GM19463 (cell line): ENCODE results near the gene HSBP1L1.

Experiments
- ATAC-seq: cut with Tn5 transposase; IDR thresholded peaks from one replicate; pipeline ENCODE4 v1.9.1; 2021; ENCODE audit warnings: mild to moderate bottlenecking, moderate library complexity; ENCODE audit not compliant: unreplicated experiment

HSBP1L1 gene

DNA sequence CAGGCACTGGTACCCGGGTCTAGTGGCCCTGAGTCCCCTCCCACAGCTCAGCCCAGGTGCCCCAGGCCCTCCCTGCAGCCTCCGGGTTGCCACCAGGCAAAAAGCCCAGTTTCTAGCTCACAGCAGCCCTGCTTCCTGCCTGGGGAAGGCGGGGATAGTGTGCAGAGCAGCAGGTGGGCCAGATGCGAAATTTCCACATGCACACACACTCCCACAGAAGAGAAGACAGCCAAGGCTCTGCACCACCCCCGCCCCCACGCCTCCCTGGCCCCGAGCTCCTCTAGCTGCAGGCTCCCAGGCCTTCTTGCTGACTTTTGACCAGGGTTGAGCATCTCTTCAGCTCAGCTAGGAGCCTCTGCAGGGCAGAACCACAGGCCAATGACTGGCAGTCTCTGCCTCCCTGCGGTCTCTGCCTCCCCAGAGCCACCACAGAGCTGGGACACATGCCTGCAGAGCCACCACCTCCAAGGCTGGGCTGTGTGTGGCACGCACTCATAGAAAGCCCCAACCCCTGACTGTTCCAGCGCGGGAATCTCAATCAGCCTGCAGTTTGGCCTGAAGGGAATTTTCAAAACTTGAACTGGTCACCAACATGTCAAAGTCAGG lies 20.2 kb upstream of the HSBP1L1 start:
- ATAC-seq: no peak

DNA sequence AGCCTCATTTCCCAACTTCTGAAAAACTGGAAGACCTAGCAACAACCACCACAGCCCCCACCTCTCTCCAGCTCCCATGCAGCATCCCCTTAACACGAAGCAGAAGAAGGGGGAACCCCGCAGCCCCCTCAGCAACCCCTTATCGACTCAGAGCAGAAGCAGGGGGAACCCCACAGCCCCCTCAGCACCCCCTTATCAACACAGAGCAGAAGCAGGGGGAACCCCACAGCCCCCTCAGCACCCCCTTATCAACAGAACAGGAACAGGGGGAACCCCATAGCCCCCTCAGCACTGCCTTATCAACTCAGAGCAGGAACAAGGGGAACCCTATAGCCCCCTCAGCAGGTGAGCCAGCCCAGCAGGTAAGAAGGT lies 19.7 kb upstream of the HSBP1L1 start:
- no peak for ATAC-seq

DNA sequence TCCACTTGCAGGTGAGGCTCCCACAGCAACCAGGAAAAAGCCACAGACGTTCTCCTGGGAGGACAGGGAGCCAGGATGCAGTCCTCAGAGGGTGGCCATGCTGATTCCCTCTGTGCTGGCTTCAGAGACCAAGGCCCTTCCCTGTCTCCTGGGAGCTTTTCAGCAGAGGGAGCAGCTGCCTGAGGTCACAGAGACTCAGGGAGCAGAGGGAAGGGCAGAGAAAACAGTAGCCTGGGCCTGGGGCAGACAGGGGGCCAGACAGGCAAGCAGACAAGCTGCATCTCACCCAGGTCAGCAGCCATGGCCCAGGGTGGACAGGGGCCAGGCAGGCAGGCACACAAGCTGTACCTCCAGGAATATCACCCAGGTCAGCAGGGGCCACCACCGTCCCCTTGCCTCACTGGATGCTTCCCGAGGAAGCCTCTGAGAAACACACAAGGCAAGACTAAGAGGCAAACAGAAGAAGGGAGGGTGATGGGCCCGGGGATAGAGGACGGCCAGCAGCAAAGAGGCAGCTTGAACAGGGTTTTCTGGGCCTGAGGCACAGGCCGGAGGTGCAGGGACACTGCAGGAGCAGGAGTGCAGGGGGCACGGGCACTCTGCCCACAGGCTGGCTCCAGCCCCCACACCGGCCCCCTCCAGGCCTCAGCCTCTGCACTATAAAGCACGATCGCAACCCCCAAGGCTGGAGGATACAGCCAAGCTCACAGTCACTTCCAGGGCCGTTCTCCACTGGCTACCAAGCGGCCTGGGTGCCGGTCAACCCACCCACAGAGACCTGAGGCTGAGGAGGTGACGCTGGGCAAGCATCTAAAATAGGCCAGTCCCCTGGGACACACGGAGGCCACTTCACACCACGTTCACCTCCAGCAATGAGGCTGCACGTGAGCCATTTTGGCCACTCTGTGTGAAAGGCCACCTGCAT lies 19.1 kb upstream of the HSBP1L1 start:
- ATAC-seq: no peak

DNA sequence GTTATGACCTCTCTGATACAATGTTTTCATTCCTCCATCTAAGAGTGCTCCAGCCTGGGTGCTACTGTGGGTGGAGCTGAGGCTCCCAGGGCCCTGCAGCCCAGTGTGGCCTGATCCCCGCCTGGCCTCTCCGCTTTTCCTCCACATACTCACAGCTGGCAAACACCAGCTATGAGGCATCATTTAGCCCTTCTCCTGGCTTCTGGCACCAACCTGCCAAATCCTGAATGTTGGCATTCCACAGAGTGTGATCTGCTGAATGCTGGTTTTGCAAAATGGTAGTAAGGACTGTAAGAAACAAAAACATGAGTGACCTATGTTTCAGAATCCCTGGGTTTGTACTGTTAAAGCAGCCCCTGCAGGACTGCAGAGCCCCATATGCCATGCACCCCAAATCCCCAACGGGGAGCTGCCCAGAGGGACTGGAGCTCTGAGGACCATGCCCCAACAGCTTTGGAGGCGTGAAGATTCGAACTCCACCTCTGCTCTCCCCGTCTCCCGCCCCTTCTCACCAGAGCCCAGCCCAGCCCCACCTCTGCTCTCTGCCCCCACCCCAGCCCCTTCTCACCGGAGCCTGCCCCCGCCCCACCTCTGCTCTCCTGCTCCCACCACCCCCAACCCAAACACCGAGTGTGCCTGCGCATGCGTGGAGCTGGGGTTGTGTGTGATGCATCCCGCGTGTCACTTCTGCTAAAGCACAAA lies 17.2 kb upstream of the HSBP1L1 start:
- no peak for ATAC-seq

DNA sequence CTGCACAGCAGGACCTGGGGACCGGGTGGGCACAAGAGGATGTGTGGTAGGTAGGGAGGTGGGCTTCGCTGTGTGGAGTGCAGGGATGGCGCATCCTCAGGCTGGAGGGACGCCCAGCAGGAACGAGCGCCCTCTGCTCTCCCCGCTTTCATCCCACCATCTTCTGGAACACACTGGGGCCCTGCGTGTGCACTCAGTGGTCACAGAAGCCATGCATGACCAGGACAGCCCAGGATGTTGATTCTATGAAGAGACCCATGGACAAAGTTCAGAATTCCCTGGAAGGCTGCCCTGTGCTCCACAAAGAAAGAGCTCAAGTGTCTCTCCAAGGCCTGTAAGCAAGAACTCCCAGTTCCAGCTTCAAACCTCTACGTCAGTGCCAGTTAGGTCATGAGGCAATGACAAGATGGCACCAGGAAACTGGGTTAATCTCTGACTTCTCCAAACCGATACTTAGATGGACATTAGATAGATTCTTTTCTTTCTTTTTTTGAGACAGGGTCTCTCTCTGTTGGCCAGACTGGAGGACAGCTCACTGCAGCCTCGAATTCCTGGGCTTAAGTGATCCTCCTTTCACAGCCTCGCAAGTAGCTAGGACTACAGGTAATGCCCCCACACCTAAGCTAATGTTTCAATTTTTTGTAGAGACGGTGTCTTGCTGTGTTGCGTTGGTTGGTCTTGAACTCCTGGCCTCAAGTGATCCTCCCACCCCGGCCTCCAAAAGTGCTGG lies 16.4 kb upstream of the HSBP1L1 start:
- ATAC-seq: no peak

DNA sequence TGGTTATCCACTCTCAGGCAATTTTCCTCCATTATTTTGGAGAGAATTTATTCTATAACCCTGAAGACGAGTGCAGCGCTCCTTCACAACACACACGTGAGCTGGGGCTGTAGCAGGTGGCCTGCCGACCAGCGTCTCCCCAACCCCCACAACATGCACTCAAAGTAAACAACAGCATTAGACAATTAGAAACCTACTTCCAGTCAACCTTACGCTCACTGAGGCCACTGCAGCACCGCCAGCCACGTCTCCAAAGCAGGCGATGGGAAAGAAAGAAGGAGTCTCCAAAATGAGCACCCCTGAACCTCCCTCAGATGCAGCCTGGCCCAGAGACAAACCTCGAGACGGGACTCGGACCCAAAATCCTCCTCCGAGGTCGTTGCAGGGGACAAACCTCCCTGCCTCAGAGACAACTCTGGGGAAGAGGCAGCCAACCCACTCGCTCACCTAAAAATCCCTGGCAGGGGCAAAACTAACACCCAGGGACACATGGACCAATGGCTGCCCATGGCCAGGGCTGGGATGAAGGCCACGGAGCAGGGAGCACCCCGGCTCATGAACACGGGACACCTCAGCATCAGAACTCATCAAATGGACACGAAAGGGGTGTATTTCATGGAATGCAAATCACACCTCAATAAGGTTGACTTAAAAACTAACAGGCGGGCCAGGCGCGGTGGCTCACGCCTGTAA lies 15.6 kb upstream of the HSBP1L1 start:
- no peak for ATAC-seq

DNA sequence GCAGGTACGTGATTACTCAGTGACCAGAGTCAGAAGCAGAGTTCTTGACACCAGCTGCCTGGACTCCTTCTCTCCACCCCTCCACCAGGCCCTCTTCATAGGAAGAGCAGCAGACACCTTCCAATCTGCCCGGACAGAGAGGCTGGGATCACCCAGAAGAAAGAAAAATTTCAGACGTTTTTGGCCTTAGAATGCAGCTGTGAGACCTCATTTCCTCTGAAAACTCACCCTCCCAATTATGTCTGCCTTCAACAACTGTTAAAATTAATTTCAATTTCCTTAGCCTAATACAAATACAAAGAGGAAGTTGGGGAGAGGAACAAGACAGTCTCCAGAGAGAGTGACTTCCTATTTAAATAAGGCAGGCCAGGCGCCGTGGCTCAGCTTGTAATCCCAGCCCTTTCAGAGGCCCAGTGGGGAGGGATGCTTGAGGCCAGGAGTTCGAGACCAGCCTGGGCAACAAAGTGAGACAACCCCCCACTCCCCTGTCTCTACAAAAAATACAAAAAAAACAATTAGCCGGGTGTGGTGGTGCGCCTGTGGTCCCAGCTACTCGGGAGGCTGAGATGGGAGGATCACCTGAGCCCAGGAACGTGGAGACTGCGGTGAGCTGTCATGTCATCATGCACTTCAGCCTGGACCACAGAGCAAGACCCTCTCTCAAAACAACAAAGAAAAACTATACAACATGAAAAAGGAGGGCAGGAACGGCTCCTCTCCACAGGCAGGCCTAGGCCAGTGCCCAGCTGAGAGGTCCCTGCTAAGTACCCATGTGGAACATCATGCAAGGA lies 14.6 kb upstream of the HSBP1L1 start:
- no peak for ATAC-seq

DNA sequence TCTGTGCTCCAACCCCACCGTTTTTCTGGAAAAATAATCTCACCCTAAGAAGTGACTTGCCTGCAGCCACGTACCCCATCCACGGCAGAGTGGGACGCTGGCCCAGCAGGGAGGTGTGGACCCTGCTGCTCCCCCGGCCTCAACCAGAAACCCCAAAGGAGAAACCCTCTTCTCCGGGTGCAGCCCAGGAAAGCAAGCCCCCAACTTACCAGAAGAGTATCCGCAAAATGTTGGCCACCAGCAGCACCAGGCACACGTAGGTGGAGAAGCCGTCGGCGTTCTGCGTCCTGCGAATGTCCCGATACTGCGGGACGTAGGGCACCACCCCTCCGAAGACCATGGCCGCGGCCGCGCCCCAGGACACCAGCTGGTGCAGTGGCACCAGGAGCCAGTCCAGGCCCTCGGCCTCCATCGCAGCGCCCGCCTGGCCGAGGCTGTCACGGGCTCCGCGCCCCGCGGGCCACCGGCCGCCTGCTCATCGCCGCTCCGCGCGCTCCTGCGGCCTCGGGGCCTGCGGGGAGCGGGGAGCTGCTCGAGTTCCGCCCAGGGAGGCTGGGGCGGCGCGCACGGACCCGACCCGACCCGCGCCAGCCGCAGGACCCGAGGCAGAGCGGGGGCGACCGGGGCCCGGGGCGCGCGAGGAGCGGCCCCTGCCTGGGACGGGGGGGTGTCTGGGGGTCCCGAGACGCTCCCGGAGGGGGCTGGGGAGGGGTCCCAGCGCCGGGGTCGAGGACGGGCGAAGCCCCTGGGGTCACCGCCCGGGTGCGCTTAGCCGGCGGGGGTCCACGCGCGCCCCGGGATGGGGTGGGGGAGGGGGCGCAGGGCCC lies 13.7 kb upstream of the HSBP1L1 start:
- peak; percentile 21 for ATAC-seq

DNA sequence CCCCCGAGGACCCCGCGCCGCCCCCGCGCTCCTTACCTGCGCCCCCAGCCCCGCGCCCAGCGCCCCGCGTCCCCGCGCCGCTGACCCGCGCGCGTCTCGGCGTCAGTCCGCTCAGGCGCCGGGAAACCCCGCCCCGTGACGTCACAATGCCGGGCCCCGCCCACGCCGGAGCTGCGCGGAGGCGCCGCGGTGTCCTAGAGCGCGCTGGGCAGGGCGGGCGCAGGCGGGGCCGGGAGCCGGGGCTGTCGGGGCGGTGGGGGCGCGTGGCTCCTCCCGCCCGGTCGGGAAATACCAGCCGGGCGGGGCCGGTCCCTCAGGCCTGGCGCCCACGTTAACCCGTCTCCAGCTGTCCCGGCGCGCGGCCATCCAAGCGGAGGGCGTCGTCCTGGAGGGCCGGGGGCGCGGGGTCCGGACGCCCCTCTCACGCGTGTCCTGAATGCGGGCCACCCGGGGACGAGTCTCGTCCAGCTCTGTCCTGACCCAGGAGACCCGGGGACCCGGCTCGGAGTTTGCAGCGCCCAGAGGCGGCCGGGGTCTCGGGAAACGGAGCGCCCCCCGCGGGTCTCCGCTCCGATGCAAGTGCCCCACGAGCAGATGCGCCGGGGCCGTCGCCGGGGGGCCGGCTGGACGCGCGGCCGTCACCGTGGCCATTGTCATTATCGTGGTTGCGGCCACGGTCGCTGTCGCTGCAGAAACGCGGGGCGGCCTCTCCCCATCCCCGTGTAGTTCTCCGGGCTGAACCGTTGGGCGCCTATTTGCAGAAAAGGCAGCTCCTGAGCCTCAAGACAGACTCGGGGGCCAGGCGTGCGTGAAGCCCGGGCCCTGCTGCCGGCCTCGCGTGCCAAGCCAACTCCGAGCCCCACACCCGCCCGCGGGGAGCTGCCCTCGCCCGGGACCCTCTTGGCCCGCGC lies 12.6 kb upstream of the HSBP1L1 start, which contains the start of gene SLC66A2:
SLC66A2 (minus strand) TSS at position 109 of the 911 bp plus-strand sequence. CDS start 727 bp downstream, outside the sequence.
- ATAC-seq: peak; percentile 84

DNA sequence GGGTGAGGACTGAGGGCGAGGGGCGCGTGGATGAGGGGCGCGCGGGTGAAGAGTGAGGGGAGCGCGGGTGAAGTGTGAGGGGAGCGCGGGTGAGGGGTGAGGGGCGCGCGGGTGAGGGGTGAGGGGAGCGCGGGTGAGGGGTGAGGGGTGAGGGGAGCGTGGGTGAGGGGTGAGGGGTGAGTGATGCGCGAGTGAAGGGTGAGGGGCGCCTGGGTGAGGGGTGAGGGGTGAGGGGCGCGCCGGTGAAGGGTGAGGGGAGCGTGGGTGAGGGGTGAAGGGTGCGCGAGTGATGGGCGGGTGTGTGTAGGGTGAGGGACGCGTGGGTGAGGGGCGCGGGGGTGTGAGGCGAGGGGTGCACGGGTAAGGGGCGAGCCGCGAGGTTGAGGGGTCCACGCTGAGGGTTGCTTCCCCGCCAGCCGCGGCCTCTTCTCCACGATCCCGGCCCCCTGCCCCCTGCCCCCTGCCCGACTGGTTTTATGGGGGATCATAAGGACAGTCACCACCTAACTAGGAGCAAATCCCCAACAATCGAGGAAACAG lies 11.9 kb upstream of the HSBP1L1 start:
- no peak for ATAC-seq

DNA sequence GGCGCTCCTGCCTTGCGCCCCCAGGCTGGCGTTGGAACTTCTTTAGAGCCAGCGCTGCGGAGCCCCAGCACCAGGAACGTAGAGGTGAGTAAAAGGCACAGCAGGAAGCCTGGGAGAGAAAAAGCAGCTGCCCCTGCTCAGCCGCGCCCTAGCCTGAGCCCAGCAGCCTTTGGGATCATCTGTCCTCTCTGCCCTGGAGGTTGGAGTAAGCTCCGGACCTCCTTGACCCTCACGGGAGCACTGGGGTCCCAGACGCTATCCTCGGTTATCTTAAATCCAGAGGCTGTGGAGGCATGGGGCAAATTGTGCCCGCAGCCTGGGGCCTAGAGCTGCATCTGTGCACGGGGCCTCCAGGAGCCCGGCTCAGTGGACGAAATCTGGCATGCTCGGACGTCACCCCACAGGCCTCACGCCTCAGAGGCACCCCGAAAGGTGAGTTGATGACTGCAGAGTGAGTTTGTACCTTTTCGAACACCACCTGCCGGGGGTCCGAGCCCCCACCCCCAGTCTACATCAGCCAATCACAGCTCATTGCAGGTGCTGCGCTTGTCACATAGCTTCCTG lies 11.4 kb upstream of the HSBP1L1 start:
- no peak for ATAC-seq

DNA sequence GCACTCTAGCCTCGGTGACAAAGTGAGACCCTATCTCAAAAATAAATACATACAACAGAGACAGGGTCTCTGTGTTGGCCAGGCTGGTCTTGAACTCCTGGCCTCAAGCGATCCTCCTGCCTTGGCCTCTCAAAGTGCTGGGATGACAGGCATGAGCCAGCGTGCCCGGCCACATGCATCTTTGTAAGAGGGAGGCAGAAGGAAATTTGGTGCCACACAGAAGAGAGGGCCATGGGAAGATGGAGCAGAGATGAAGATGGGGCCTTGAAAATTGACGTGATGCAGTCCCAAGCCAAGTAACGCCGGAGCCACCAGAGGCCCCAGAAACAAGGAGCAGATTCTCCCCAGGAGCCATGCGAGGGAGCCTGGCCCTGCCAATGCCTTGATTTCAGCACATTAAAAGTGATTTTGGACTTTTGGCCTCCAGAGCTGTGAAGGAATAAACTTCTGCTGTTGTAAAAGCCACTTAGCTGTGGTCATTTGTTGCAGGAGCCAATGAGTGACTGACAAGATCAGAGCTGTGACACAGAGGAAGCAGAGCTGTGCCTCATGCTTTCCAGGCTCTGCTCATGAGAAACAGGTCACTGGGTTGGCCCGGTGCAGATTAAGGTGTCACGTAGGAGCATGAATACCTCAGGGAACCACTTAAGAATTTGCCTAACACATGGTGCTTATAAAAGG lies 10.3 kb upstream of the HSBP1L1 start:
- no peak for ATAC-seq

DNA sequence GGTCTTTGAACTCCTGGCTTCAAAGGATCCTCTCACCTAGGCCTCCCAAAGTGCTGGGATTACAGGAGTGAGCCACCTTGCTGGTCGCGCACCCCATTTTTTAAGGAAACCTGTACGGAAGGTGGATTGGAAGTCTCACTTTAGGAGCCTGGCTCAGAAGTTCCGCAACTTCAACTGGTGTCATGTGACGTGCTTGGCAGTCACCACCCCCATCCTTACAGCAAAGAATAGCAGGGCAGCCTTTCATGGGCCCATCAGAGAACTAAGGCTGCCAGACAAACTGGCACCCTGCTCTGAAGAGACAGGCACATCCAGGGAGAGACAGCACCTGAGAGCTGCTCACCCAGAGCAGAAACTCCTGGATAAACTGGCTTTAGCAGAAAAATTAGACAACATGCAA lies 9.7 kb upstream of the HSBP1L1 start:
- ATAC-seq: no peak

DNA sequence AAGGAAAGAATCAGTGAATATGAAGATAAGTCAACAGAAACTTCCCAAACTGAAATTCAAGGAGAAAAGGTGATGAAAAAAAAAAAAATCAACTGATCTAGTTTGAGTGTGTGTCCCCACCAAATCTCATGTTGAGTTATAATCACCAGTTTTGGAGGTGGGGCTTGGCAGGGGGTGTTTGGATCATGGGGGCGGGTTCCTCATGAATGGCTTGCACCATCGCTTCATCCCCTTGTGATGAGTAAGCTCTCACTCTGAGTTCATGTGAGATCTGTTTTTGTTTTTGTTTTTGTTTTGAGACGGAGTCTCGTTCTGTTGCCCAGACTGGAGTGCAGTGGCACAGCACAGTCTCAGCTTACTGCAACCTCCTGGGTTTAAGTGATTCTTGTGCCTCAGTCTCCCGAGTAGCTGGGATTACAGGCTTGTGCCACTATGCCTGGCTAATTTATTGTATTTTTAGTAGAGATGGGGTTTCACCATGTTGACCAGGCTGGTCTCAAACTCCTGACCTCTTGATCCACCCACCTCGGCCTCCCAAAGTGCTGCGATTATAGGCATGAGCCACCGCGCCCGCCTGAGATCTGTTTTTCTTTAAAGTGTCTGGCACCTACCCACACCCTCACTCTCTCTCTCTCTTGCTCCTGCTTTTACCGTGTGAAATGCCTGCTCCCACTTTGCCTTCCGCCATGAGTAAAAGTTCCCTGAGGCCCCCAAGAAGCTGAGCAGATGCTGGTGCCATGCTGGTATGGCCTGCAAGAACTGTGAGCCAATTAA lies 9.0 kb upstream of the HSBP1L1 start:
- ATAC-seq: no peak

DNA sequence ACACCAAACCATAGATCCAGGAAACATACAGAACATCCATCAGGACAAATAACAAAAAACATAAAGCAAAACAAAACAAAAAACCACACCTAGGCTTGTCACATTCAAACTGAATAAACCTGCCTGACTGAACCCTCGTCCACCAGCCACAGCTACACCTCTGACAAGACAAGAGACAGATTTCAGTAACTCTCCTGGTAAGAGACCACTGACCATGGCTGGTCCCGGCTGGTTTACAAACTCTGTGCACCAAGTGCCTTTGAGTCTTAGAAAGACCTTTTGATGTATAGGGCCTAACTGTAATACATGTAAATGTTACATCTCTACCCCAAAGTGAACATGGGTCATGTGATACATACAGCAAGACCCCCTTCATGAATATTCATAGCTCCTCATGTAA lies 8.2 kb upstream of the HSBP1L1 start:
- ATAC-seq: no peak

DNA sequence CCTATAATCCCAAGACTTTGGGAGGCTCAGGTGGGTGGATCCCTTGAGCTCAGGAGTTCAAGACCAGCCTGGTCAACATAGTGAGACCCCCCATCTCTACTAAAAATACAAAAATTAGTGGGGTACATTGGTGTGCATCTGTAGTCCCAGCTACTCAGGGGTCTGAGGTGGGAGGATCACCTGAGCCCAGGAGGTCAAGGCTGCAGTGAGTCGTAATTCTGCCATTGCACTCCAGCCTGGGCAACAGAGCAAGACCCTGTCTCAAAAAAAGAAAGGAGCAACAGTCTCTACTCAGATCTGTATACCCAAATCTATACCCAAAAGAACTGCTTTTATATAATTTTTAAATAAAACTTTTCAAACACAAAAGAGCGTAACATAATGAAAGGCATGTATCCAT lies 5.5 kb upstream of the HSBP1L1 start:
- no peak for ATAC-seq
